ENCODE results near the gene SLC25A39. TPM values are rescaled to one million over a fixed set of nuclear protein-coding genes. Genes with fewer than 3 reads are reported as not detected.
A peak's percentile ranks its signal among the peaks of the same experiment; 100 is the strongest.
"Not testable (repeated sequence)": the region's sequence is repeated elsewhere in the genome, so short reads cannot be mapped to it uniquely, and the experiment has no call there.

The SLC25A39 gene
- total RNA-seq, 4 donors from 2014 or later, result 97.7 to 155 (median 129) TPM

DNA sequence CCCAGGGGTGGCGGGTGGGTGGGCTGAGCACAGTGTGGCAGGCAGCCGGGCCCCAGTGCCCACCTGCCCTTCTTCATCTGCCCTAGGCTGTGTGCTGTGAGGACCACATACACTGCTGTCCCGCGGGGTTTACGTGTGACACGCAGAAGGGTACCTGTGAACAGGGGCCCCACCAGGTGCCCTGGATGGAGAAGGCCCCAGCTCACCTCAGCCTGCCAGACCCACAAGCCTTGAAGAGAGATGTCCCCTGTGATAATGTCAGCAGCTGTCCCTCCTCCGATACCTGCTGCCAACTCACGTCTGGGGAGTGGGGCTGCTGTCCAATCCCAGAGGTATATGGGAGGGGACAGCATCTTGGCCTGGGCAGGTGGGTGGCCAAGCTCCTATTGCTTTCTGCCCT is 26.8 kb upstream of the SLC25A39 start:
- TF ChIP-seq, protein P1, sequence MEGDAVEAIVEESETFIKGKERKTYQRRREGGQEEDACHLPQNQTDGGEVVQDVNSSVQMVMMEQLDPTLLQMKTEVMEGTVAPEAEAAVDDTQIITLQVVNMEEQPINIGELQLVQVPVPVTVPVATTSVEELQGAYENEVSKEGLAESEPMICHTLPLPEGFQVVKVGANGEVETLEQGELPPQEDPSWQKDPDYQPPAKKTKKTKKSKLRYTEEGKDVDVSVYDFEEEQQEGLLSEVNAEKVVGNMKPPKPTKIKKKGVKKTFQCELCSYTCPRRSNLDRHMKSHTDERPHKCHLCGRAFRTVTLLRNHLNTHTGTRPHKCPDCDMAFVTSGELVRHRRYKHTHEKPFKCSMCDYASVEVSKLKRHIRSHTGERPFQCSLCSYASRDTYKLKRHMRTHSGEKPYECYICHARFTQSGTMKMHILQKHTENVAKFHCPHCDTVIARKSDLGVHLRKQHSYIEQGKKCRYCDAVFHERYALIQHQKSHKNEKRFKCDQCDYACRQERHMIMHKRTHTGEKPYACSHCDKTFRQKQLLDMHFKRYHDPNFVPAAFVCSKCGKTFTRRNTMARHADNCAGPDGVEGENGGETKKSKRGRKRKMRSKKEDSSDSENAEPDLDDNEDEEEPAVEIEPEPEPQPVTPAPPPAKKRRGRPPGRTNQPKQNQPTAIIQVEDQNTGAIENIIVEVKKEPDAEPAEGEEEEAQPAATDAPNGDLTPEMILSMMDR (IDR thresholded peaks at IDR 0.05), result no peak
- no peak for TF ChIP-seq POLR2A (IDR thresholded peaks at IDR 0.05)
- no peak for DNase-seq
- Histone ChIP-seq H3K4me3 (no peak overlapping the region), H3K9me3 (no peaks in the 10 kb centered on the region), H3K4me1 (peaks cover 0 to 10% (median 7%) of the 10 kb centered on the region in 4 donors), H3K27me3 (no peaks in the 10 kb centered on the region), H3K27ac (no peak overlapping the region), H3K36me3 (peaks cover 0 to 46% (median 0%) of the 10 kb centered on the region in 3 donors)

DNA sequence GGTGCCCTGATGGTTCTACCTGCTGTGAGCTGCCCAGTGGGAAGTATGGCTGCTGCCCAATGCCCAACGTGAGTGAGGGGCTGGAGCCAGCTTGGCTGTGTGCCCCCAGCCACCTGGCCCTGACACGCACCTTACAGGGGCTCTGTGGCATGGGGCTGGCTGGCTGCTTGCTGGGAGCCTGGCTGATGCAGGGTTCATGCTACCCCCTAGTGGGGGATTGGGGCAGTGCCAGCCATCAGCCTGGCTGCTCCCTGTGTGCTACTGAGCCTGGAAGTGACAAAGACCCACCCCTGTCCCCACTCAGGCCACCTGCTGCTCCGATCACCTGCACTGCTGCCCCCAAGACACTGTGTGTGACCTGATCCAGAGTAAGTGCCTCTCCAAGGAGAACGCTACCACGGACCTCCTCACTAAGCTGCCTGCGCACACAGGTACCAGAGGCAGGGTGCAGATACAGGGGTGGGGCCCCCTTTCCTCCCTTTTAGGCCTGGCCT is 26.2 kb upstream of the SLC25A39 start:
- Histone ChIP-seq H3K4me1 (peaks cover 0 to 15% (median 11%) of the 10 kb centered on the region in 4 donors), H3K27ac (no peak overlapping the region), H3K36me3 (peaks cover 0 to 46% (median 0%) of the 10 kb centered on the region in 3 donors), H3K27me3 (no peaks in the 10 kb centered on the region), H3K9me3 (no peaks in the 10 kb centered on the region), H3K4me3 (no peak overlapping the region)
- peak; percentile 76 to 86 (median 78) for DNase-seq
- TF ChIP-seq, protein P1 (IDR thresholded peaks at IDR 0.05), result peak; percentile 69 to 86 (median 74)
- TF ChIP-seq POLR2A (IDR thresholded peaks at IDR 0.05), result no peak

GRCh38 chr17:44349553-44350070 is 25.0 kb upstream of the SLC25A39 start:
- Histone ChIP-seq H3K4me3 (no peak overlapping the region), H3K9me3 (no peaks in the 10 kb centered on the region), H3K36me3 (peaks cover 0 to 46% (median 0%) of the 10 kb centered on the region in 3 donors), H3K27me3 (no peaks in the 10 kb centered on the region), H3K27ac (peak overlapping the region in 1 of 4 donors; percentile 87), H3K4me1 (peaks cover 0 to 16% (median 12%) of the 10 kb centered on the region in 4 donors)
- DNase-seq, result no peak
- TF ChIP-seq POLR2A (IDR thresholded peaks at IDR 0.05), result no peak
- TF ChIP-seq, protein P1 (IDR thresholded peaks at IDR 0.05), result no peak

DNA sequence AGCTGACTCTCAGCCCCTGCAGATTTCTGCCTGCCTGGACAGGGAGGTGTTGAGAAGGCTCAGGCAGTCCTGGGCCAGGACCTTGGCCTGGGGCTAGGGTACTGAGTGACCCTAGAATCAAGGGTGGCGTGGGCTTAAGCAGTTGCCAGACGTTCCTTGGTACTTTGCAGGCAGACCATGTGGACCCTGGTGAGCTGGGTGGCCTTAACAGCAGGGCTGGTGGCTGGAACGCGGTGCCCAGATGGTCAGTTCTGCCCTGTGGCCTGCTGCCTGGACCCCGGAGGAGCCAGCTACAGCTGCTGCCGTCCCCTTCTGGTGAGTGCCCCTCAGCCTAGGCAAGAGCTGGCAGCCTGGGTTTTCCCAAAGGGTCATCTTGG is 24.4 kb upstream of the SLC25A39 start:
- H3K36me3 ChIP-seq, result peaks cover 0 to 46% (median 0%) of the 10 kb centered on the region in 3 donors
- no peak overlapping the region for H3K4me3 ChIP-seq
- TF ChIP-seq POLR2A (IDR thresholded peaks at IDR 0.05), result no peak
- TF ChIP-seq, protein P1 (IDR thresholded peaks at IDR 0.05), result no peak
- DNase-seq, result no peak
- H3K4me1 ChIP-seq, result peaks cover 0 to 20% (median 13%) of the 10 kb centered on the region in 4 donors
- no peaks in the 10 kb centered on the region for H3K9me3 ChIP-seq
- no peaks in the 10 kb centered on the region for H3K27me3 ChIP-seq
- H3K27ac ChIP-seq, result peak overlapping the region in 1 of 4 donors; percentile 87

DNA sequence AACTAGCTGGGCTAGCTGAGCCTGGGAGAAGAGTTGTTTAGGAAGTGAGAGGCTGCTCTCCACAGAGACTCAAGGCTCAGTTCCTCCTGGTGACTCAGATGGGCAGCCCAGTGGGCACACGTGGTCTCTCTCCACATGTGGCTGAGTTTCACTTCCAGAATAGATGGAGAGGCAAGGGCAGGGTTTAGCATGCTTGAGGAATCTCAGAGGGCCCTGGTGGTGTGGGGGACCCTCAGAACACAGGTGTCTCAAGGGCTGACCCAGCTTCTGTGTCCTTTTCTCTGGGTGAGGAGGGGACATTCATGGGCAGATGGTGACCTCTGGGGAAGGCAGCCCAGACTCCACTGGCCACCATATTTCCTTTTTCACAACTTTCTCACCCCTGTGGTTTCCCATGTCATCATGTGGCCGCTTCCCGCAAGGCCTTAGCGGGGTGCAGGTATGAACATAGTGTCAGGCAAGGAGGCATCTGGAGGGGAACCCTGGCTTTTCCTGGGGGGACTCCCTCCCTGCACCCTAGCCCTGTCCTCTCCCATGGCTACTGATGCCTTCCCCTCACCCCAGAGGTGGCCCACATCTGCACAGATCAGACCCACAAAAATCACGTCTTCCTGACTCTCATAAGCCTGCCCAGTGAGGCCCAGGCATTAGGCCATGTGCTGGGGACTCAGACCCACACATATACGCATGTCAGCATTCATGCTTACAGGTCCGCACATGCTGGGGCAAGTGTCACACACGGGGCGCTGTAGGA is 23.8 kb upstream of the SLC25A39 start:
- H3K27me3 ChIP-seq, result no peaks in the 10 kb centered on the region
- H3K27ac ChIP-seq, result peak overlapping the region in 1 of 4 donors; percentile 87
- no peak overlapping the region for H3K4me3 ChIP-seq
- peaks cover 0 to 20% (median 12%) of the 10 kb centered on the region in 4 donors for H3K4me1 ChIP-seq
- no peaks in the 10 kb centered on the region for H3K9me3 ChIP-seq
- TF ChIP-seq, protein P1 (IDR thresholded peaks at IDR 0.05), result no peak
- no peak for TF ChIP-seq POLR2A (IDR thresholded peaks at IDR 0.05)
- H3K36me3 ChIP-seq, result peaks cover 0 to 46% (median 0%) of the 10 kb centered on the region in 3 donors
- DNase-seq, result peak in 2 of 3 donors; percentile 84 to 85

- not testable (repeated sequence) for H3K9me3 ChIP-seq, H3K4me3 ChIP-seq, DNase-seq, H3K27me3 ChIP-seq
- peak overlapping the region in 1 of 4 donors; percentile 87 for H3K27ac ChIP-seq
- H3K36me3 ChIP-seq, result peaks cover 0 to 37% (median 0%) of the 10 kb centered on the region in 3 donors
- peaks cover 0 to 20% (median 11%) of the 10 kb centered on the region in 4 donors for H3K4me1 ChIP-seq
Observed at GRCh38 chr17:44347206-44348055, 22.8 kb upstream of the SLC25A39 start.

All from Peyer's patch (tissue), 4 donors.